ENCODE data around the gene SULF2.

The SULF2 gene

DNA sequence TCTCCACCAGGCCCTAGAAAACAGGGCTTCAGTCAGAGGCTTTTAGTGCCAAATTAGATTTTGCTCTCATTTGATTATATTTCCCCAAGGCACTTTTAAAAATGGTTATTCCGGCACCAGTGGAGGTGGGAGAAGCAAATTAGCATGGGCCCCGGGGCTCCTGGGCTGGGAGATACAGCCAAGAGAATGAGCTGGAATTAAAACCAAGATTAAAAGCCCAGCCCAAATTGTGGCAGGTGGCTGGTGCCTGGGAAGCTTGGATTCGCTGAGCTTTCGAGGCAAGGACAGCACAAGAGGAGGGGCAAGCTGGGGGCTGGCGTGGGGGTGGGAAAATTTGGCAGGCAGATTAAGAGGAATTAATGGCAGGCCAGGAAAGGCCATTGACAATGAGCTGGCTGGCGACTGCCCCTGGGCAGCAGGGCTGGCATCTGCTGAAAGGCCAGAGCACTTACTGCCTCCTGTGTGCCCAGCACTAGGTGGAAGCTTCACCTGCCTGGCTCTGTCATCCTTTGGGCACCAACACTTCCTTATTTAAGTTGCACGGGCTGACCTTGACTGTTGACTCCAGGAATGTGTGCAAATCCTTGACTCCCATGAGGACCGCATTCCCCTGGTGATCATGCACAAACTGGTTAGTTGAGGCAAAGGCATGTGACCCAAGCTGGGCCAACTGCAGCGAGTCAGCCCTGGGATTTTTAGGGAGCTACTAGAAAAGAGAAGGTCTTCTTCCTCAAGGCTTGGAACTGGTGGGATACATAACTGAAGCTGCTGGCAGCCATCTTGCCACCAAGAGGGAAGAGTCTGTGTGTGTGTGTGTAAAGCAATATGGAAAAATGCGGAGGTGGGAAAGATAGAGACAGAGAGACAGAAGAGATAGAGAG, 76.1 kb downstream of the SULF2 start:
- DNase-seq = no peak

DNA sequence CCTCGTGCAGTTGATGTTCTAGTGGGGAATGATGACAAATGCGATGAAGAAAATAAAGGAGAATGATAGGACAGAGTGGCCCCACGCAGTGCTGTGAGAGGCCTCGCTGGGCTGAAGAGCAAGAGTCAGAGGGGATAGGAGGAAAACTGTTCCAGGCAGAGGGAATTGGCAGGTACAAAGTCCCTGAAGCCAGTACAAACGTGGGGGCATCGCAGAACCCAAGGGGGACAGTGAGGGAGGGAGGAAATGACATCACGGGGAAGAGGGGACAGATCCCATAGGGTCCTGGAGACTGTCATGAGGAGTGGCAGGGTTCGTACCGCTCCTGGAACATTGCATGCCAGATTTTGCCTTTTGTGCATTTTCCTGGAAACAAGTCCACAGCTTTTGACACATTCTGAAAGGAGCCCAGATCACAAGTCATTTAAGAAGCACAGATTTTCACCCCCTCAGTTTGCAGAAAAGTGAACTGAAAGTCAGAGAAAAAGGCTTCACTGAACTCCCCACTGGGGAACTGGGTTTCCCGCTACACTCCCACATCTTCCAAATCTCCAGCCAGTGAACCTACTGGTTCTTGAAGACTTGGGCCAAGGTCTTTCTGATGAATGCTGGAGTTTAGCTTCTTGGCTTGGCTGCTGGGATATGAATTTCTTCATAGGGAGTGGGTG, 77.0 kb downstream of the SULF2 start:
- no peak for DNase-seq

DNA sequence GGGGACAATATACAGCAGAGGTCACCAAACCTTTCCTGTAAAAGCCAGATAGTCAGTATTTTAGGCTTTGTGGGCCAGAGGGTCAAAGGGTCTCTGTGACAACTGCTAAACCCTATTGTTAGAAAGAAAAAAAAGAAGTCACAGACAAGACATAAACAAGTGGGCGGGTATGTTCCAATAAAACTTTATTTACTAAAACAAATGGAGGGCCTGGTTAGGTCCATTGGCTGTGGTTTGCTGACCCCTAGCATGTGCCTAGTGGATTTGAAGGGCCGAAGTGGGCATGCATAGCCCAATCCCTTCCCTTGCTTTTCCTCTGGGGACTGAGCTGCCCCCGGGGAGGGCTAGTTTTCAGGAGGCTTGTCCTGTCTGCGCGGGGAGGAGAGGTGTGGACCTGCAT, 78.9 kb downstream of the SULF2 start:
- DNase-seq = no peak

DNA sequence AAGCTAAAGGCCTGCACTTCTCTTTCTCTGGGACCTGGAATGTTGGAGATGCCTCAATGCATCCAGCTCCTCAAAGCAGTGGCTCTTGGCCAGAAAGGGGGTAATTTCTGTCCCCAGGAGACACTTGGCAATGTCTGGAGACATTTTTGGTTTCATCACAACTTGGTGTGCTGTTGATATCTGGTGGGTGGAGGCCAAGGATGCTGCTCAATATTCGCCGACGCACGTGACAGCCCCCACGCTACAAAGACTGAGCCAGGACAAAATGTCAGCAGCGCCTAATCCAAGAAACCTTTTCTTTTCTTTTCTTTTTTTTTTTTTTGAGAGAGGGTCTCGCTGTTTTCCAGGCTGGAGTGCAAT, 79.8 kb downstream of the SULF2 start:
- DNase-seq = no peak

DNA sequence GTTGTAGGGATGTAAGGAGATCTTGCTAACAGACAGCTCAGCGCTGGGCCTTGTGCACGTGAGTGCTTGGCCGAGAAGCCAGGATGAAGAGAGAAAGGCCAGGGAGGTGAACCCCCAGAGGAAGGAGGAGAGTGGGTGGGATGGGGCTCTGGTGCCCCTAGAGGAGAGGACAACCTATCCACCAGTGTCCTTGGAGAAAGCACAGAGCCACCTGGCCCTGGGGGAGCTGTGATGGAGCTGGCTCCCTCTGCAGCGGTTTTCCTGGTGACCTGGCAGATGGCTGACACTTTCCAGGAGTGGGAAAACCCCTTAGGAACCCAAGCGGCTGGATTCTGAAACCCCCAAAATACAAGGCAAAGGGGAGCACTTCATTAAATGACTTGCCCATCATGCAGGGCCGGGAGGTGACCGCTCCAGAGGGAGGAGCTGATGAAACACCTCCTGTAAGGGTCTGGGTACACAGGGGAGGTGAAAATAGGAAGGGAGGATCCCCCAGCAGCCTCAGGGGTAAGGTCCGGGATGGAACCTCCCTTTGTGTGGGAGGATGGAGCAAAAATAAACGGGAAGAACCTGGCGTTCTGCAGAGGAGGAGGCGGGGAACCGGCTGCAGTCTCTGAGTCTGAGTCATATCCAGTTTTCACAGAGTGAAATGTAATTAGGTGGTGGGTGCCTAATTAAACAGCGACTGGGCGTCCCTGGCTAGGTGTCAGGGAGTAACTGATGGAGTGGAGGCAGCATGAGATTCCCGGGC, 80.4 kb downstream of the SULF2 start:
- DNase-seq = no peak

DNA sequence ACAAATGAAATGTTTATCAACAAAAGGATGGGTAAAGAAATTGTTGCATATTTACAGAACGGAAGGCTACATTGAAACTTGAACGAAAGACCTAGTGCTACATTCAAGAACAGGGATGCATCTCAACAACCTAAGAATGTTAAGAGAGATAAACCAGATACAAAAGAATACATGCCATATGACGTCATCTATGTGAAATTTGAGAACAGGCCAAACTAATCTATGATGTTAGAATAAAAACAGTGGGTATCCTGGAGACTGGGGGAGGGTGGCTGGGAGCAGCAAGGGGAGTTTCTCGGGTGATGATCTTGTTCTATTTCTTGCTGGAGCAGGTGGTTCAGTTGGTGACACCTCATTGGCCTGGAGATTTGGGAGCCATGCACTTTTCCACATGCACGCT, 81.5 kb downstream of the SULF2 start:
- no peak for DNase-seq

DNA sequence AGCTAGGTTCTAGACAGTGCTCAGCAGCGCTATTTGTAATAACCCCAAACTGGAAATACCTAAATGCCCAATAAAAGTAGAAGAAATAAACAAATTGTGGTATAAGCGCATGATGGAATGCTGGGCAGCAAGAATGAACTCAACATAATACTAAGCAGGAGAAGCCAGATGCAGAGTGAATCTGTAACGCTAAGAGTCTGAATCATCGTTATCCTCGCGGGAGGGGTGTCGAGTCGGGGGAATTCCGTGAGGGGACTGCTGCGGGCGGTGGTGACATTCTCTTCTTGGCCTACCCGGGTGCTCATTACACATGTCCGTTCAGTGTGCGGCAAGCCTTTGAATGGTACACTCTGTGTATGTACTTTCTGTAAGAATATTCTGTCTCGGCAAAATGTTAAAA, 83.7 kb downstream of the SULF2 start:
- DNase-seq = no peak

DNA sequence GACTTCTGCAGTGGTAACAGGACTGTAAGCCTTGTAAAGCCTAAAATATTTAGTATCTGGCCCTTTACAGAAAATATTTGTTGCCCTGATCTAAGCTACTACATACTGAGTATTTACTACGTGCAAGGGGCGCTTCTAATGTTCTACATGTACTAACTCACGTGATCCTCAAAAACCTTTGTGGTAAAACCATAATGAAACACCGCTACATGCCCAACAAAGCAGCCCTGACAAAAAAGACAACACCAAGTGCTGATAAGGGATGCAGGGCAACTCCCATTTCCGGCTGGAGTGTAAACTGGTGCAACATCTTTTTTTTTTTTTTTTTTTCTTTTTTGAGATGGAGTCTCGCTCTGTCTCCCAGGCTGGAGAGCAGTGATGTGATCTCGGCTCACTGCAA, 85.0 kb downstream of the SULF2 start:
- no peak for DNase-seq

DNA sequence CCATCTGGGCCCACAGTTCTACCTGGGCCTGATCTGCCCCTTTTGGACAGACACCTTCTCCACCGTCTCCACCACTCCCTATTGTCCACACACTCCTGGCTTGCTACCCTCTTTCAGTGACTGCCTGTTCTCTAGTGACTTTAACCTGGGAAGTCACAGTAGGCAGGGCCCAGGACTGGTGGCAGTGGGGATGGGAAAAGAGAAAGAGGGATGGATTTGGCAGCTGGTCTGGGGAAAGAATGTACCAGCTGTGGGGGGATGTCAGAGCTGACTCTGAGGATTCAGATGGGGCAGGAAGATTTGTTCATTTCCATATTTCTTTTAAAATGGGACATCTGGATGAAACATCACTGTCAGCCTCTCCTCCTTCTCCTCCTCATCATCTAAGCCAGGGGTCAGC, 85.5 kb downstream of the SULF2 start:
- no peak for DNase-seq

DNA sequence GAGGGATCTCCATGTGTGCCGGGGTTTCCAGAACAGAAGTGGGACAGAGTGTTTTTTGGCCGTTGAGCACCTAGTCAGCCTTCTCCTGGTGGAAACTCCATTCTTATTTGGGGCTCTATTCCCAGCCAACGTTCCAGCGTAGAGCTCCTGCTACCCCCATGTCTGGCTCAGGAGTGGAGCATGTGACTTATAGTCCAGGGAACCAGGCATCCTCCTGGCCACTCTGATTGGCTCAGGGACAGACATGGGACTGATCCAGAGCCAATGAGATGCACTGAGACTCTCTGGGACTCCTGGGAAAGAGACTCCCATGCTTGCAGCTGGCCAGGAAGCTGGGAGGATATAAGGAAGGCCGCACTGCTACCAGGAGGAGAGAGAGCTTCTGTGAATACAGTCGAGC, 87.1 kb downstream of the SULF2 start:
- DNase-seq = no peak

DNA sequence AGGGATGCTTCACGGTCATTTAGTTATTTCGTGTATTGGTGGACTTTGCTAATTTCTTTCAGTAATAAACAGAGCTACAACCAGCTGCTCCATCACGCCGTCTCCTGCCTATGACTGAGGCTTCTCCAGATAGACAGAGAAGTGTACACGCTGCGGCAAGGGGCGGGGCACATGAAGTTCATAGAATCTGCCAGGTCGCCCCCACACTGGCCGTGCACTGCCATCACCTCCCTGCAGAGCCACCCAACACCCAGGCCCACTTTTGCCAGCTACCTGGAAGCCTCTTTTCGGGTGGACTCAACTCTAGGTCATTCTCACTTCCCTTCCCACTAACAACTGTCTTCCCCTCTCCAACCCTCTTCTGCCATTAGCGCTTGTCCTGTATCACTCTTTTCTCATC, 88.4 kb downstream of the SULF2 start:
- DNase-seq = no peak

DNA sequence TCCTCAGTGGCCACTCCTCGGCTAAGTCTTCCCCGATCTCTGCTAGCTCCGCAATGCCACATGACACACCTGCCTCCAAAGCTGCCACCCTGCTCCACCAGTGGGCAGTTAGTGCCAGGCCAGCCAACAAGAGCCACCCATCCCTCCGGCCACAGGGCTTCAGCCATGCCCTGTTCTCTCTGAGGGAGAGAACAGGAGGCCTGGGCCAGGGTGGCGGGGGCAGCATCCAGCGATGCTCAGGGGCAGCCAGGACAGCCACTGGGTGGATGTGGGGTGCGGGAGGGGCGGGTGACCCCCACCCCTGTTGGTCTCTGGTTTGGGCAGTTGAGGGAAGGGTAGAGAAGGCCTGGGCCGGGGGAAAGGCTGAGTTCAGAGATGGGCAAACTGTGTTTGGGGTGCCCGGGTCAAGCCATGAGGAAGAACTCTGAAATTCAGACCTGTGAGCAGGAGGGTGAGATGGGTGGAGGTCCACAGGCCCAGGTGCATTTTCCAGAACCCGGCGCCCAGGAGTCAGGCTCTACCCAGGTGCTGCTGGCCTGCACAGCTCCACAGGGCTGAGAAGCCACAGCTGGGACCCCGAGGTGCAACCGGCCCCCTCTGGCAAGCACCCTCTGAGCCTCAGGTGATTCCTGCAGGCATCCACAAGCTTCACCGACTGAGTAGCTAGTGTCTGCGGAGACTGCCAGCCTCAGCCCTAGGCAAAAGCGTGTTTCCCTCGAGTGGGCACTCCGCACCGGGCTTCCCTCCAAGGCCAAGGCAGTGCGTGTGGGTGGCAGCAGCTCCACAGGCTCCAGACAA, 91.1 kb downstream of the SULF2 start:
- DNase-seq = no peak

DNA sequence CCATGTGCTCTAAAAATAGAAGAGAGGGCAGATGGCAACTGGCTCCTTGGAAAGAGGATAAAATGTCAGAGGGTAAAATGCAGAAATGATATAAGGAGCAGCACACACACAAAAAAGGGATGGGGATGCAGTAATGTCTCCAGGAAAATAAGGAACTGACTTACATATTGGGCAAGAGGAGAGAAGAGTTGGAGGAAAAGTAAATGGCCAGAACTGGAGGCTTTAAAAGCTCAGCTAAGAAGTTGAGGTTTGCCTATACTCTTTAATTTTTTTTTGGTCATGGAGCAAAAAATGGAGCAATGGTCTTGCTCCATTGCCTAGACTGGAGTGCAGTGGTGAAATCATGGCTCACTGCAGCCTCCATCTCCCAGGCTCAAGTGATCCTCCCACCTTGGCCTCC, 93.7 kb downstream of the SULF2 start:
- no peak for DNase-seq

DNA sequence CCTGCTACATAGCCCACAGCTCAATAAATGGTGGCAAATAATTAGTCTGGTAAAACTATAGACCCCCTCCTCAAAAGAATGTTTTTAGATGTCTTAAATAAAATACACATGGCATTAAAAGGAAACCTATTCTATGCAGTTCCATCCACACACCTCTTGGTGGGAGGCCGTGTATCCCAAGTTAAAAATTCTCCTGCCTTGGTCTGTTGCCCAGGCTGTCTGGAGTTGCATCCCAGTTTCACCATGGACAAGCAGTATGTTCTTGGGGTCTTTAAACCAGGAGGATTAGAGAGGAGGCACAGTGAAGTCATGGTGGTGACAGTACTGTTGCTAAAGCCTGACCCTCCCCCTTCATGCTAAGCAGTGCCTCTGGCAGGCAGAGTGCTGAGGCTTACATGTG, 95.5 kb downstream of the SULF2 start:
- no peak for DNase-seq

DNA sequence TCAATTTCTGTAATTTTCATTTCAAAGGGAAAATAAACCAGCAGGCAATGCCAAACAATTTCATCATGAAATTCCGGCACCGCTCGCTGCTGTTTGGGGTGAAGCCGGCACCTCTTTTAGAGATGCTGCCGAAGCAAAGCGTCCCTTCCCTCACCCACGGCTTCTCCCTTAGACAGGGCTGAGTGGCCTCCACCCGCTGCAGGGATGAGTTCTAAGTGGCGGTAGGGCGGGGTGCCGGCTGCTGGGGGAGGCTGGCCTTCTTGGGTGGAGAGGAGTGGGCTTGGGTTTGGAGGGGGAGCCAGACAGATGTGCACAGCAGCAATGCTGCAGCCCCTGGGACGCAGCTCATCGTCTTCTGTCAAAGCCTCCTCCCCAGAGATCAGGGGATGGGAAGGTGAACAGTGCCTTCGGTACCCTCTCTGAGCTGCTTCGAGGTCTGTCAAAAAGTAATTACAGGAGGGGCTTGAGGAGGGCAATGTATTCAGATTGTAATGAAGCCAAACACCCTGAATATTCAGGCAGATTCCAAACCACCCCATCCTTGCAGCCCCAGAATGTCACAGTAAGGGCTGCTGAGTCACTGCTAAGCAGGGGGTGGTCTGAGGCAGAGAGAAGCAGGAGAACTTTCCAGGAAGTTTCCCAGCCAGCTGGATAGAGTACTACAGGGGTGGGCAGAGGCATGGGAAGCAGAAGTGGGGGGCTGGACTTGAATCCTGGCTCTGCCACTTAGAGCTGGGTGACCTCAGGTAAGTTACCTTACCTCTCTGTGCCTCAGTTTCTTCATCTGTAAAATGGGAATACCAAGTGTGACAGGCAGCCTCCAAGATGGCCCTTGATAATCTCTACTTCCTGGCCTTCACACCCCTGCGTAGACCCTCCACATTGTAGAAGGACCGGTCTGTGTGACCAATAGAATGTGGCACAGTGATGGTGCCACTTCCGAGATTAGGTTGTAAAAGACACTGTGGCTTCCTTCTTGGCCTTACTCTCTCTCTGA, 96.6 kb downstream of the SULF2 start:
- DNase-seq = no peak

DNA sequence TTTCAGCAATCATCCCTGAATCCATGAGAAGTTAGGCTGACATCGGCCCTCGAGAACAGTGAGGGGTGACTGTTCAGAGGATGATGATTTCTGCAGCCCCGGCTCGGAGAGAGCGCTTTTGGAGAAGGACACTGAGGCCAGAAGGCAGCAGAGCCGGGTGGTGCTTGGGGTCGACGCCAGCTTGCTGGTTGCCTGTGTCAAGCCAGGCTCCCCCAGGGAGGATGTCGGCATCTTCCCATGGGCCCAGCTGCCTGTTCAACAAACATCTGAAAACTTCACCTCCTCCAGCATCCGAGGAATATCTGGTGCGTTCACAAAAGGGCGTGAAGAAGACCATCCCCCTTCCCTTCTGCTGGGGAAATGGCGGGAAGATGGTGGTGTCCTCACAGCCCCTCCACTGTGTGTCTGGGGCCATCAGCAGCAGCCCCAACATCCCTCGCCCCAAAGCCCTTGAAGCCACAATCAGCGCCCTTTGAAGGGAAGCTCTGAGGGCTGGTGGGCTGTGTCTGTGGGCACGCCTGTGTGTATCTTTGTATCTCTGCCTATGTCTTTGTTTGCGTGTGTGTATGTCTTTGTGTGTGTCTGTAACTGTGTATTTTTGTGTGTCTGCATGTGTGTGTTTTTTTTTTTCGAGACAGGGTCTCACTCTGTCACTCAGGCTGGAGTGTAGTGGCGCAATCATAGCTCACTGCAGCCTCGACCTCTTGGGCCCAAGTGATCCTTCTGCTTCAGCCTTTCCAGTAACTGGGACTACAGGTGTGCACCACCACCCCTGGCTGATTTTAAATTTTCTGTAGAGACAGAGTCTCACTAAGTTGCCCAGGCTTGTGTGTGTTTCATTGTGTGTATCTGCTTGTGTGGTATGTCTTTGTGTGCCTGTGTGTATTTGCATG, 97.9 kb downstream of the SULF2 start:
- no peak for DNase-seq

DNA sequence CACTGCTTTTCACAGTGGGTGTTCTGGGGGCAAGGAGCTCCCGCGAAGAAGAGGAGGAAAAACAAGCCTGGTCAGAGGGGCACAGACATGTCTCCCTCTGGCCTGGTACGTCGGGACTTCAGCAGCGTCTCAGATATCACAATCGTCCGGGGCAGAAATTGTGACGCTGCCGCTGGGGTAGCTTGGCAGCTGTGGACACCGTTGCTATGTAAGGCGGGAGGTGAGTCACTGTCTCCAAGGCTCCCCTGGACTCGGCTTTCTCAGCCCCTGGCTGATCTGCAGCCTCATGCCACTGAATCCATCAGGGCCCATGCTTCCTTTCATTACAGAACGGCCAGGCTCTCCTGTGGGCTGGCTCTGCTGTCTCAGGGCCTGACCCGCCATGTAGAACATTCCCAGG, 98.7 kb downstream of the SULF2 start:
- no peak for DNase-seq

DNA sequence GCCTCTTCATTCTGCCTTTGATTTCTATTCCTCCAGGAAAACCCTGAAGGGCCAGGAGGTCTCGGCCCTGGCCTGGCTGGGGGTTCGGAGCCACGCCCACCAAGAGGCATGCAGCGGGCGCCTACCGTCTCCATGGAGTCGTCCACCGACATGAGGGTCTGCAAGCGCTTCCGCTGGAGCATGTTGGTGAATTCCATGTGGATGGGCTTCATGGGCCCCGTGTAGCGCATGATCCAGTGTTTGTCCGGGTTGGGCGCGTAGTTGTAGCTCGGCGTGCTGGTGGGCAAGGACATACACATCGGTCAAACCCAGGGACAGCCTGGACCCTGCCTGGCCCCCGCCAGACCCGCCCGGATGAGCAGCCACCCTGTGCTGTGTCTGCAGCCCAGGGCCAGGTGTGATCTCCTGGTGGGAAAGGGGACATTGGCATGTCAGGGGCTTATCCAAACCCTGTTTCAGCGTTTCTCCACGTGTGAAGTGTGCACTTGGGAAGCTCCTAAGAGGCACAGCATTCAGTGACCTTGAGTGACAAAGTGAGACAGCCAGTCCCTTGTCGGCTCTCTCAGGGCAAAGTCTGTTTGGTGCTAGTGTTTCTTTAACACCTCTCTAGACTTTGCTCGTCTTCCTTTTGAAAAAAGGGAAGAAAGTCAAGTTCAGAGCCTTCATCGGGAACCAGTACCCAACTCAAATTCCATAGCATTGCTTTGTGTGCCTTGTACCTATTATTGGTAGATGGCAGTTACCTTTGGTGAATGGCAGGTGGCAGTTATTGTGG, 100.8 kb downstream of the SULF2 start:
- no peak for DNase-seq

DNA sequence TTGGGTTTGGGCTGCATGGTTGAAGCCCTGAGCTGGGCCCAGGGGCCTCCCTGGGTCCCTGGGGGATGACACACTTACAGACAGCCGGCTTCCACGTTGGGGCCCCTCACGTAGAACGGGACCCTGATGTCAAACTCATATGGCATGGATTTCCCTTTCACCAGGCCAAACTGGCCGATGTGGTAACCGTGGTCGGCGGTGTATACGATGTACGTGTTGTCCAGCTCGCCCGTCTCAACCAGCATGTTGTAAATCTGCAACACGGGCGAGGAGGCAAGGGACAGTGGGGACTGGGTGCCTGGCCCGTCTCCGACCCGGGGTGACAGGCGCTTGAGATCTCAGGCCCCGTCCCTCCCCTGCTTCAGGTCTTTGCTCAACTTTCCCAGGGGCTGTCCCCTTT, 102.4 kb downstream of the SULF2 start:
- DNase-seq = no peak
